ACC112 (cell line): ENCODE data around the gene ADRB1.
A peak's percentile ranks its signal among the peaks of the same experiment; 100 is the strongest.

Source experiments
- H2AFZ ChIP-seq: fragments of 200-600 bp; sonication (generic); one replicate; pipeline ENCODE4 v1.6.0; 2017; ENCODE audit warnings: antibody characterized with exemption, low read length; ENCODE audit not compliant: unreplicated experiment
- H3K27ac ChIP-seq: fragments of 200-600 bp; sonication (generic); 2 replicates; pipeline ENCODE4 v1.5.1; 2014; ENCODE audit warnings: low read depth, mild to moderate bottlenecking, antibody characterized with exemption, low read length, moderate library complexity
- H3K27me3 ChIP-seq: fragments of 200-600 bp; sonication (generic); 2 replicates; pipeline ENCODE4 v1.6.1; 2014; ENCODE audit warnings: mild to moderate bottlenecking, antibody characterized with exemption, low read length, moderate library complexity, mixed read lengths; ENCODE audit not compliant: insufficient read depth
- H3K36me3 ChIP-seq: fragments of 200-600 bp; sonication (generic); 2 replicates; pipeline ENCODE4 v1.6.1; 2016; ENCODE audit warnings: mild to moderate bottlenecking, antibody characterized with exemption, low read length, moderate library complexity, mixed read lengths; ENCODE audit not compliant: insufficient read depth
- H3K4me1 ChIP-seq: fragments of 200-600 bp; sonication (generic); one replicate; pipeline ENCODE4 v1.6.1; 2016; ENCODE audit warnings: low read length, mixed read lengths; ENCODE audit not compliant: insufficient read depth, unreplicated experiment, control insufficient read depth
- H3K4me3 ChIP-seq: fragments of 200-600 bp; sonication (generic); 2 replicates; pipeline ENCODE4 v1.5.1; 2014; ENCODE audit warnings: mild to moderate bottlenecking, low read depth, low read length
- H3K79me2 ChIP-seq: fragments of 200-600 bp; sonication (generic); one replicate; pipeline ENCODE4 v1.6.0; 2016; ENCODE audit warnings: low read length; ENCODE audit not compliant: control insufficient read depth, unreplicated experiment, insufficient read depth

ADRB1 gene

DNA sequence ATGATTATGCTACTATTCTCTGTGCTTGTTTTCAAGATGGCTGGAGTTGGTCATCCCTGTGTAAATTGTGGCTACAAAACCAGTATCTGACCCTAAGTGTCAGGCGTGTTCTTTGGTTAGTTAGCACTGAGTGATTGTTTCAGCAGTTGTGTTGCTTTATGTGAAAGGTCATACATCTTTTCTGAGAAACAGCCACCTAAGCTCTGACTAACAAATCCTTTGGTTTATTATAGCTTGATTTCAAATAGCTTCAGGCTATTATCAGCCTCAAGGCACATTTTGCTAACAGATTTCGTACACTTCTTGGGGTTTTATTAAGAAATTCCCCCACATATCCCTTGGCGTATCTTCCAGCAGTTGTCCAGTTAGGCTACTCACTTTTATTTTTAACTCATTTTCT is 4.8 kb upstream of the ADRB1 start:
- Histone ChIP-seq H3K36me3 (no peaks in the 10 kb centered on the region), H3K27me3 (peaks cover 52% of the 10 kb centered on the region), H2AFZ (no peak overlapping the region), H3K79me2 (no peaks in the 10 kb centered on the region), H3K4me1 (no peaks in the 10 kb centered on the region), H3K27ac (no peak overlapping the region), H3K4me3 (no peak overlapping the region)

DNA sequence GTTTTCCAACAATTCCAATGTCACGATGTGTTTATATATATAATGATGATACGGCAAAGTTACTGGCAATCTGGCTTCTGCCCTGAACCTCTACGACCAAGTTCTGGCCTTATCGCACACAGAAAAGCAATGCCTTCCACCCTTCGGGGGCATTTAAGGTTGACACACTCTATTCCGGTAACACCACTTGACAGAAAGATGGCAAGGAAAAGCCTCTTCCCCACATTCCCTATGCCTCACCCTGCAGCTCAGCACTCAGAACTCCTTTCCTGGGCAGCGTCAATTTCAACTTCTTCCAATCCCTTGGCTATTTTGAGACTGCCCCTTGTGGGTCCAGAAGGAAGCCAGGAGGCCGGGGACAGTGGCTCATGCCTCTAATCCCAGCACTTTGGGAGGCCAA is 2.5 kb upstream of the ADRB1 start:
- Histone ChIP-seq H3K36me3 (no peaks in the 10 kb centered on the region), H2AFZ (no peak overlapping the region), H3K4me3 (no peak overlapping the region), H3K27me3 (peaks cover 71% of the 10 kb centered on the region), H3K27ac (no peak overlapping the region), H3K4me1 (no peaks in the 10 kb centered on the region), H3K79me2 (no peaks in the 10 kb centered on the region)

DNA sequence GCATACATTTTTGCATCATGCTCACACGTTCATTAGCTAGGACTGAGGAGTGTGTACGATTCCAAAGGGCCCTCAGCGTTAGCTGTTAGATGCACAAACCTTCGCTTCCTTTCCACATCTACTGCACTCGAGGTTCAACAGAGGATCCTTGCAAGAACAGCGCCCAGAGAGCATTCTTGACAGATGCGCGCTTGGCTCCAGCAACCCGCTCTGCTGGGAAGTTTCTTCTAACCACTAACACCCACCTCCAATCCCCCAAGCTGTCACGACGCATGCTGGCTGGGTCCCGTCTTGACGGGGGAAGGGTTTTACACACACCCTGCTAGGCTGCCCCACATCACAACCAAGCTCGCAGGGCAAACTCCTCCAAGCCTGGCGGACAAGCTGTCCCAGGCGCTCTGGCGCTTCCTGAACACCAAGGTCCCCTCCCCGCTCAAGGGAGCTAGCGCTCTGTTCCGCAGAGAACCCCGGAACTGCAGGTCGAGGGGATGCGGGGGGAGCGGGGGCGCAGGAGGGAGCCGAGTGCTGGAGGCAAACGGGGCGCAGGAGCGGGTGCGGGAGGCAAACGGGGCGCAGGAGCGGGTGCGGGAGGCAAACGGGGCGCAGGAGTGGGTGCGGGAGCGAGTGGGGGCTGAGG is 653 bp upstream of the ADRB1 start:
- no peaks in the 10 kb centered on the region for H3K36me3 ChIP-seq
- no peak overlapping the region for H3K27ac ChIP-seq
- H3K4me3 ChIP-seq = peak overlapping the region; percentile 52
- no peaks in the 10 kb centered on the region for H3K79me2 ChIP-seq
- H3K4me1 ChIP-seq = no peaks in the 10 kb centered on the region
- peak overlapping the region; percentile 45 for H2AFZ ChIP-seq
- peaks cover 83% of the 10 kb centered on the region for H3K27me3 ChIP-seq

DNA sequence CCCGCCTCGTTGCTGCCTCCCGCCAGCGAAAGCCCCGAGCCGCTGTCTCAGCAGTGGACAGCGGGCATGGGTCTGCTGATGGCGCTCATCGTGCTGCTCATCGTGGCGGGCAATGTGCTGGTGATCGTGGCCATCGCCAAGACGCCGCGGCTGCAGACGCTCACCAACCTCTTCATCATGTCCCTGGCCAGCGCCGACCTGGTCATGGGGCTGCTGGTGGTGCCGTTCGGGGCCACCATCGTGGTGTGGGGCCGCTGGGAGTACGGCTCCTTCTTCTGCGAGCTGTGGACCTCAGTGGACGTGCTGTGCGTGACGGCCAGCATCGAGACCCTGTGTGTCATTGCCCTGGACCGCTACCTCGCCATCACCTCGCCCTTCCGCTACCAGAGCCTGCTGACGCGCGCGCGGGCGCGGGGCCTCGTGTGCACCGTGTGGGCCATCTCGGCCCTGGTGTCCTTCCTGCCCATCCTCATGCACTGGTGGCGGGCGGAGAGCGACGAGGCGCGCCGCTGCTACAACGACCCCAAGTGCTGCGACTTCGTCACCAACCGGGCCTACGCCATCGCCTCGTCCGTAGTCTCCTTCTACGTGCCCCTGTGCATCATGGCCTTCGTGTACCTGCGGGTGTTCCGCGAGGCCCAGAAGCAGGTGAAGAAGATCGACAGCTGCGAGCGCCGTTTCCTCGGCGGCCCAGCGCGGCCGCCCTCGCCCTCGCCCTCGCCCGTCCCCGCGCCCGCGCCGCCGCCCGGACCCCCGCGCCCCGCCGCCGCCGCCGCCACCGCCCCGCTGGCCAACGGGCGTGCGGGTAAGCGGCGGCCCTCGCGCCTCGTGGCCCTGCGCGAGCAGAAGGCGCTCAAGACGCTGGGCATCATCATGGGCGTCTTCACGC is 825 bp downstream of the ADRB1 start:
- H2AFZ ChIP-seq = peak overlapping the region; percentile 35

DNA sequence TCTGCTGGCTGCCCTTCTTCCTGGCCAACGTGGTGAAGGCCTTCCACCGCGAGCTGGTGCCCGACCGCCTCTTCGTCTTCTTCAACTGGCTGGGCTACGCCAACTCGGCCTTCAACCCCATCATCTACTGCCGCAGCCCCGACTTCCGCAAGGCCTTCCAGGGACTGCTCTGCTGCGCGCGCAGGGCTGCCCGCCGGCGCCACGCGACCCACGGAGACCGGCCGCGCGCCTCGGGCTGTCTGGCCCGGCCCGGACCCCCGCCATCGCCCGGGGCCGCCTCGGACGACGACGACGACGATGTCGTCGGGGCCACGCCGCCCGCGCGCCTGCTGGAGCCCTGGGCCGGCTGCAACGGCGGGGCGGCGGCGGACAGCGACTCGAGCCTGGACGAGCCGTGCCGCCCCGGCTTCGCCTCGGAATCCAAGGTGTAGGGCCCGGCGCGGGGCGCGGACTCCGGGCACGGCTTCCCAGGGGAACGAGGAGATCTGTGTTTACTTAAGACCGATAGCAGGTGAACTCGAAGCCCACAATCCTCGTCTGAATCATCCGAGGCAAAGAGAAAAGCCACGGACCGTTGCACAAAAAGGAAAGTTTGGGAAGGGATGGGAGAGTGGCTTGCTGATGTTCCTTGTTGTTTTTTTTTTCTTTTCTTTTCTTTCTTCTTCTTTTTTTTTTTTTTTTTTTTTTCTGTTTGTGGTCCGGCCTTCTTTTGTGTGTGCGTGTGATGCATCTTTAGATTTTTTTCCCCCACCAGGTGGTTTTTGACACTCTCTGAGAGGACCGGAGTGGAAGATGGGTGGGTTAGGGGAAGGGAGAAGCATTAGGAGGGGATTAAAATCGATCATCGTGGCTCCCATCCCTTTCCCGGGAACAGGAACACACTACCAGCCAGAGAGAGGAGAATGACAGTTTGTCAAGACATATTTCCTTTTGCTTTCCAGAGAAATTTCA is 1.7 kb downstream of the ADRB1 start:
- H3K4me3 ChIP-seq = peak overlapping the region; percentile 67
- H3K27ac ChIP-seq = no peak overlapping the region
- no peaks in the 10 kb centered on the region for H3K36me3 ChIP-seq
- H3K79me2 ChIP-seq = no peaks in the 10 kb centered on the region
- H2AFZ ChIP-seq = peak overlapping the region; percentile 11
- H3K4me1 ChIP-seq = no peaks in the 10 kb centered on the region
- H3K27me3 ChIP-seq = peaks cover 87% of the 10 kb centered on the region

More for the DNA sequence above, 825 bp downstream of the ADRB1 start:
- Histone ChIP-seq H3K79me2 (no peaks in the 10 kb centered on the region), H3K27ac (no peak overlapping the region), H3K27me3 (peaks cover 86% of the 10 kb centered on the region), H3K4me3 (peak overlapping the region; percentile 67), H3K4me1 (no peaks in the 10 kb centered on the region), H3K36me3 (no peaks in the 10 kb centered on the region)

DNA sequence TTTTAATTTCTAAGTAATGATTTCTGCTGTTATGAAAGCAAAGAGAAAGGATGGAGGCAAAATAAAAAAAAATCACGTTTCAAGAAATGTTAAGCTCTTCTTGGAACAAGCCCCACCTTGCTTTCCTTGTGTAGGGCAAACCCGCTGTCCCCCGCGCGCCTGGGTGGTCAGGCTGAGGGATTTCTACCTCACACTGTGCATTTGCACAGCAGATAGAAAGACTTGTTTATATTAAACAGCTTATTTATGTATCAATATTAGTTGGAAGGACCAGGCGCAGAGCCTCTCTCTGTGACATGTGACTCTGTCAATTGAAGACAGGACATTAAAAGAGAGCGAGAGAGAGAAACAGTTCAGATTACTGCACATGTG is 2.4 kb downstream of the ADRB1 start:
- H3K27me3 ChIP-seq = peaks cover 88% of the 10 kb centered on the region
- H2AFZ ChIP-seq = no peak overlapping the region
- no peak overlapping the region for H3K27ac ChIP-seq
- H3K36me3 ChIP-seq = no peaks in the 10 kb centered on the region
- no peaks in the 10 kb centered on the region for H3K79me2 ChIP-seq
- H3K4me1 ChIP-seq = no peaks in the 10 kb centered on the region
- H3K4me3 ChIP-seq = no peak overlapping the region

DNA sequence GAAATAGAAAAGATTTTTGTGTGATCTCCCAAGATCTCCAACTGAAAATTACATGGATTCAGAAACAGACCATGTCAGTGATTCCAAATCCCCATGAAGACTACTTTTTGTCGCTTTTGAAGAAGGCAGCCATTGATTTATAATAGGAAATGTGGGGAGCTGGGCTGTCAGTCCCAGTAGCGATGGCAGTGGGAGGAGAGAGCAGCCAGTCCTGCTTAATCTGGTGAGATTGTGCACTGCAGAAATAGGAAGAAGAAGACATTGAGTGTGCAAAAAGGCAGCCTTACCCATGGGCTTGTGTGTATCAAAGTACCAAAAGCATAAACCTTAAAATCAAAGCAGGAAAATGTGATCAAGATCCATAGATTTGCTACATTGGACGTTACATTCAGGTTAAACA is 4.8 kb downstream of the ADRB1 start:
- no peak overlapping the region for H3K4me3 ChIP-seq
- no peak overlapping the region for H3K27ac ChIP-seq
- no peak overlapping the region for H2AFZ ChIP-seq
- no peaks in the 10 kb centered on the region for H3K36me3 ChIP-seq
- no peaks in the 10 kb centered on the region for H3K79me2 ChIP-seq
- no peaks in the 10 kb centered on the region for H3K4me1 ChIP-seq
- H3K27me3 ChIP-seq = peaks cover 88% of the 10 kb centered on the region

DNA sequence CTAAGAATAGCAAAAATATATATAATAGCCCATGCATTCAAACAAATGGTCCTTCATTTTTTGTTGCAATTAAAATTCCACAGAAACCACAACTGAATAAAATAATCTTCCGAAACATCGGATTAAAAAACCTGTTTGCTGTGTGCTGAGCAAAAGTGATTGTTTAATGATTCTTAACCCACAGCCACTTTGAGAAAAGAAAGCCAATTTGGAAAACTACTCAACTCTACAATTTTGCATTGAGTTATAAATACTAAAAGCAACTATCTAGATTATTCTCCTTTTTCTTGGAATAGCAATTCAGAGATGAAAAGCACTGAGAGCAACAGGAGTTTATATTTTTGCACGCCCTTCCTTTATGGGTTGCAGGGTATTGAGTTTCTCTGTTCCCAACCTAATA is 8.0 kb downstream of the ADRB1 start:
- Histone ChIP-seq H3K4me1 (no peaks in the 10 kb centered on the region), H3K4me3 (no peak overlapping the region), H3K27ac (no peak overlapping the region), H3K79me2 (no peaks in the 10 kb centered on the region), H2AFZ (no peak overlapping the region), H3K36me3 (no peaks in the 10 kb centered on the region), H3K27me3 (peaks cover 66% of the 10 kb centered on the region)

DNA sequence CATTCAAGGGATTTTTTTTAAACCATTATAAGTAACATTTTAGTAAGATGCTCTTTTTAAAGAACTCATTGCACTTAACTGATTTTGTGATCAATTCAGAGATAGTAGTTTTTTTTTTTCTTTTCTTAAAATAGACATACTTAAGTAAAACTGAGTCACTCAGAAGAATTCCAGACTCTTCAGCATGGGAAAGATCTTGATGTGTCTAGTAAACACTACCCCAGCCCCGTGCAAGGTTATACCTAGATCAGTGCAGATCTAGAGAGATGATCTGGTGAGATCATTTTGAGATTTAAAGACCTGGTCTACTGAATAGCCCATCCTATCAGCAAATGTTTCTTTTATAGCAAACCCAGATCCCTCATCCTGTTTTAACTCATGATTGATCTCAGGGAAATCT is 8.6 kb downstream of the ADRB1 start:
- H2AFZ ChIP-seq = no peak overlapping the region
- no peak overlapping the region for H3K27ac ChIP-seq
- H3K79me2 ChIP-seq = no peaks in the 10 kb centered on the region
- H3K4me1 ChIP-seq = no peaks in the 10 kb centered on the region
- H3K4me3 ChIP-seq = no peak overlapping the region
- peaks cover 60% of the 10 kb centered on the region for H3K27me3 ChIP-seq
- H3K36me3 ChIP-seq = no peaks in the 10 kb centered on the region

DNA sequence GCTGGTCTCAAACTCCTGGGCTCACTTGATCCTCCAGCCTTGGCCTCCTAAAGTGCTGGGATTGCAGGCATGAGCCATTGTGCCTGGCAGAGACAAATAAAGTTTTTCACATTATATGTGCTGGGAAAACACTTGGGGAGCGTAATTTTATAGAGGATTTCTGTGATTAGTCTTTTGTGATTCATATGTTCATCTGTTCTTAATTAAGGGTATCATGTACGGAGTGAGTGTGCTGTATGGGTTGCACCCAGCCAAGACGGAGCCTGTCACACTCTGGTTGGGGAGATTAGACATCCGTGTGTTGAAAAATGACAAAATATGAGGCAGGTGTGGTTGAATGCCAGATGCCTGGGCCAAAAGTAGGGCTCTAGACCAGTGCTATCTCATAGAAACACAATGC is 10.3 kb downstream of the ADRB1 start:
- Histone ChIP-seq H3K27me3 (peaks cover 44% of the 10 kb centered on the region), H3K27ac (no peak overlapping the region), H2AFZ (no peak overlapping the region), H3K79me2 (no peaks in the 10 kb centered on the region), H3K4me3 (no peak overlapping the region), H3K36me3 (no peaks in the 10 kb centered on the region), H3K4me1 (no peaks in the 10 kb centered on the region)
